Kidney (tissue), 14 donors: ENCODE measurements around the gene KRTAP20-4. TPM values are rescaled to one million over a fixed set of nuclear protein-coding genes. Genes with fewer than 3 reads are reported as not detected.

Experiments used
- DNase-seq, 5 donors: peaks; one replicate each; pipeline ENCODE4 v3.0.0-alpha.2; 2013 to 2020
- FAIRE-seq: peaks from 2 replicates; lab custom pipeline; 2012; peaks lifted over from hg19 to GRCh38; lab: Jason Lieb, UNC
- H3K27ac ChIP-seq, 2 donors: one replicate each; pipeline ENCODE4 v1.7.0; 2013; ENCODE audit warnings: low read depth in 2 of 2, low read length in 2 of 2, inconsistent platforms in 1 of 2
- H3K27me3 ChIP-seq: one replicate; pipeline ENCODE4 v1.7.1; 2013; ENCODE audit warnings: low read length, inconsistent platforms; ENCODE audit not compliant: control insufficient read depth, insufficient read depth
- H3K36me3 ChIP-seq, 3 donors: one replicate each; pipeline versions ENCODE4 v1.7.0 to v1.7.1; 2013; ENCODE audit warnings: low read length in 3 of 3, control low read depth in 1 of 3, inconsistent platforms in 1 of 3; ENCODE audit not compliant: insufficient read depth in 3 of 3, control insufficient read depth in 2 of 3
- H3K4me1 ChIP-seq, 3 donors: one replicate each; pipeline versions ENCODE4 v1.7.0 to v1.7.1; 2013; ENCODE audit warnings: low read length in 3 of 3, inconsistent platforms in 1 of 3, low read depth in 1 of 3; ENCODE audit not compliant: control insufficient read depth in 2 of 3, insufficient read depth in 2 of 3
- H3K4me3 ChIP-seq, 3 donors: one replicate each; pipeline versions ENCODE4 v1.7.0 to v1.8.1; 2013; ENCODE audit warnings: low read length in 3 of 3, control low read depth in 1 of 3, inconsistent platforms in 1 of 3
- H3K9ac ChIP-seq, 3 donors: one replicate each; pipeline versions ENCODE4 v1.7.0 to v1.7.1; 2013; ENCODE audit warnings: low read length in 3 of 3, control low read depth in 1 of 3, inconsistent platforms in 1 of 3
- H3K9me3 ChIP-seq, 3 donors: one replicate each; pipeline versions ENCODE4 v1.7.0 to v1.7.1; 2013; ENCODE audit warnings: low read length in 3 of 3, control low read depth in 1 of 3, inconsistent platforms in 1 of 3; ENCODE audit not compliant: control insufficient read depth in 2 of 3, insufficient read depth in 1 of 3
- CTCF ChIP-seq: IDR thresholded peaks from 3 replicates; pipeline ENCODE4 v1.5.1; 2012; ENCODE audit warnings: mild to moderate bottlenecking, moderate library complexity, borderline replicate concordance; ENCODE audit not compliant: insufficient read depth; ENCODE audit errors: extremely low read depth
- intact Hi-C: fragments of 100-400 bp; cut with DNase I; formaldehyde crosslinking; loops from one replicate; pipeline ENCODE4 v1.11.1; 2022
- polyA plus RNA-seq: library from polyadenylated mRNA; stranded (reverse); fragments of 350-450 nt; fragmentation: Illumina TruSeq; extraction: RNeasy Lipid Tissue Mini Kit (QIAGEN cat#74804); gene quantifications from one replicate; pipeline ENCODE4 v1.2.3, GENCODE V29; 2014; ENCODE audit warnings: low read depth, low replicate concordance; ENCODE audit not compliant: insufficient read depth
- total RNA-seq: library from RNA; stranded (reverse); fragmentation: NEBNext Ultra II Directional; extraction: Animal tissue kit (Norgen Biotek cat#: 25700); gene quantifications from one replicate; pipeline ENCODE4 v1.2.1, GENCODE V29; 2021
- donor health status: control.
- donor health status: control.
- donor health status: control.
- donor health status: control.
- donor health status: control.
- donor health status: DM: yes; HTN: yes; CAD: no.
- donor health status: Normal renal cell carcinoma (clear cell type).

KRTAP20-4 gene
- total and polyA plus RNA-seq, 2 donors from 2014 or later = not detected

DNA sequence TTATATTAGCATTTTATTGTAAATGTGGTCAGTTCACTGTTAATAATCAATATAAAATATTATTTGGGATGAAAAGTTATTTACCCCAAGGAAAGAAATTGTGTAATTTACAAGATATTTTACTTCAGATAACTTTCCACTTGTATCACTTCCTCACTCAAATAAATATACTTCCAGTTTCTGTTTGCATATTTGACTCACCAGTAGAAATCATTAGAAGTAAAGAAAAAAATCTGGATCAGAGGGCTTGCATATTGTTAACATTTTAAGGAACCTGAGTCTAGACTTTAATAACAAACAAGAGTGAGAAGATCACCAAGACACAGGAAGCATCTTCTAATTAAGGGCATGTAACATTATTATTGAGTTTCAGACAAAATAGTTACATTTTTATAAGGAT, 347 bp upstream of the KRTAP20-4 start:
- no peak overlapping the region for H3K27ac ChIP-seq
- intact Hi-C loops = no loop called here

DNA sequence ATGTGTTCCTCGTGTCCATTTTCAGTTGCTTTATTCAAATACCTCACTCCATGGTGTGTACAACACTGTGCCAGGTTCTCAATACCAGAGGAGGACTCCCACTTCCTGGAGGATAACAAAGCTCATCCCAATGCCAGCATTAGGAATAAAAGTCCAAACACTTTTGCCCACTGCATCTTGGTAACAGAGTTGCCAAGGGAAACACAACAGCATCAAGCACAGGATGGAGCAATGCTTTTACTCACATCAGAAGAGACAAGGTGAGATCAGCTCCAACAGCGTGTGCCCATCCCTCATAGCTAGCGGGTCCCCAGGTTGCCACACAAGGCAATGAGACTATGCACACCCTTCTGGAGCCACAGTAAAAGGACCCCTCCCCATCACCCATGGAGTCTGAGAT, 2.9 kb downstream of the KRTAP20-4 start:
- Histone ChIP-seq H3K9me3 (no peaks in the 10 kb centered on the region), H3K27me3 (no peaks in the 10 kb centered on the region), H3K9ac (no peak overlapping the region), H3K4me3 (no peak overlapping the region), H3K27ac (no peak overlapping the region), H3K36me3 (no peaks in the 10 kb centered on the region), H3K4me1 (no peaks in the 10 kb centered on the region)
- TF ChIP-seq CTCF = no peak
- DNase-seq (no peak), FAIRE-seq (no peak)
- intact Hi-C loops = no loop called here

More for the DNA sequence above, 347 bp upstream of the KRTAP20-4 start:
- FAIRE-seq = no peak
- no peak overlapping the region for H3K4me3 ChIP-seq
- no peaks in the 10 kb centered on the region for H3K4me1 ChIP-seq
- H3K36me3 ChIP-seq = no peaks in the 10 kb centered on the region
- H3K9me3 ChIP-seq = no peaks in the 10 kb centered on the region
- no peak for DNase-seq
- no peak overlapping the region for H3K9ac ChIP-seq
- H3K27me3 ChIP-seq = no peaks in the 10 kb centered on the region
- TF ChIP-seq CTCF = no peak

DNA sequence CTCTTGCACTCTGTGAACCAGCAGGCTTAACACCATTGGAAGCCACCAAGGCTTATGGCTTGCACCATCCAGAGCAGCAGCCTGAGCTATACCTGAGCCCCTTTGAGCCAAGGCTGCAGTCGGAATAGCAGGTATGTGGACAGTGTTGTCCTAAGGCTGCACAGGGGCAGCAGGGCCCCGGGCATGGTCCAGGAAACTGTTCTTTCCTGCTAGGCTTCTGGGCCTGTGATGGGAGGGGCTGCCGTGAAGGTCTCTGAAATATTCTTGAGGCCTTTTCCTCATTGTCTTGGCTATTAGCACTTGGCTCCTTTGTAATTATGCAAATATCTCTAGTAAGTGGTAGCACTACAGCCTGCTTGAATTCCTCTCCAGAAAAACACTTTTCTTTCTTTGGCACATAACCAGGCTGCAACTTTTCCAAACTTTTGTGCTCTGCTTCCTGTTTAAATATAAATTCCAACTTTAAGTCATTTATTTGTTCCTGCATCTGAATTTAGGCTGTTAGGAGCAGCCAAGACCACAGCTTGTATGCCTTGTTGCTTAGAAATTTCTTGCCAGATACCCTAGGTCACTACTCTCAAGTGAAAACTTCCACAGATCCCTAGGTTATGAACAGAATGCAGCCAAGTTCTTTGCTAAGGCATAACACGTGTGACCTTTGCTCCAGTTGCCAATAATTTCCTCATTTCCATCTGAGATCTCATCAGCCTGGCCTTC, 5.2 kb downstream of the KRTAP20-4 start:
- no peak for TF ChIP-seq CTCF
- intact Hi-C loops = no loop called here
- H3K36me3 ChIP-seq = no peaks in the 10 kb centered on the region
- no peaks in the 10 kb centered on the region for H3K27me3 ChIP-seq
- H3K27ac ChIP-seq = no peak overlapping the region
- no peaks in the 10 kb centered on the region for H3K4me1 ChIP-seq
- no peak for DNase-seq
- no peak overlapping the region for H3K9ac ChIP-seq
- FAIRE-seq = no peak
- H3K4me3 ChIP-seq = no peak overlapping the region
- no peaks in the 10 kb centered on the region for H3K9me3 ChIP-seq
